ENCODE measurements around the gene AP1S3.

DNA sequence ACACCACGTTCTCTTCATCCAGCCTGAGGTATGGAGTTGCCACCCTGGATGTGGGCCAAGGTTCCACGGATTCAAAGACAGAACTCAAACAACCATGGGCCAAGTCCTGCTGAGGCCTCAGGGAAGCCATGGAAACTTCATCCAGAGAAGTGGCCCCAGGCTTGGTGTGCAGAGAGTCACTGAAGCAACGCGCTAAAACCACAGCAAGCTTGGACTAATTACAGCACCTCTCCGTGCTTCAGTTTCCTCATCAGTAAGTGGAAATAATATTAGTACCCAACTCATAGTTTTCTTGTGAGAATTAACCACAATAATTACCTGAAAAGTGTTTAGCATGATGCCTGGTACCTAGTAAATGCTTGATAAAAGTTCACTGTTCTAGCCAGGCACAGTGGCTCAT, 19.2 kb upstream of the AP1S3 start:
- TF ChIP-seq, protein P1, sequence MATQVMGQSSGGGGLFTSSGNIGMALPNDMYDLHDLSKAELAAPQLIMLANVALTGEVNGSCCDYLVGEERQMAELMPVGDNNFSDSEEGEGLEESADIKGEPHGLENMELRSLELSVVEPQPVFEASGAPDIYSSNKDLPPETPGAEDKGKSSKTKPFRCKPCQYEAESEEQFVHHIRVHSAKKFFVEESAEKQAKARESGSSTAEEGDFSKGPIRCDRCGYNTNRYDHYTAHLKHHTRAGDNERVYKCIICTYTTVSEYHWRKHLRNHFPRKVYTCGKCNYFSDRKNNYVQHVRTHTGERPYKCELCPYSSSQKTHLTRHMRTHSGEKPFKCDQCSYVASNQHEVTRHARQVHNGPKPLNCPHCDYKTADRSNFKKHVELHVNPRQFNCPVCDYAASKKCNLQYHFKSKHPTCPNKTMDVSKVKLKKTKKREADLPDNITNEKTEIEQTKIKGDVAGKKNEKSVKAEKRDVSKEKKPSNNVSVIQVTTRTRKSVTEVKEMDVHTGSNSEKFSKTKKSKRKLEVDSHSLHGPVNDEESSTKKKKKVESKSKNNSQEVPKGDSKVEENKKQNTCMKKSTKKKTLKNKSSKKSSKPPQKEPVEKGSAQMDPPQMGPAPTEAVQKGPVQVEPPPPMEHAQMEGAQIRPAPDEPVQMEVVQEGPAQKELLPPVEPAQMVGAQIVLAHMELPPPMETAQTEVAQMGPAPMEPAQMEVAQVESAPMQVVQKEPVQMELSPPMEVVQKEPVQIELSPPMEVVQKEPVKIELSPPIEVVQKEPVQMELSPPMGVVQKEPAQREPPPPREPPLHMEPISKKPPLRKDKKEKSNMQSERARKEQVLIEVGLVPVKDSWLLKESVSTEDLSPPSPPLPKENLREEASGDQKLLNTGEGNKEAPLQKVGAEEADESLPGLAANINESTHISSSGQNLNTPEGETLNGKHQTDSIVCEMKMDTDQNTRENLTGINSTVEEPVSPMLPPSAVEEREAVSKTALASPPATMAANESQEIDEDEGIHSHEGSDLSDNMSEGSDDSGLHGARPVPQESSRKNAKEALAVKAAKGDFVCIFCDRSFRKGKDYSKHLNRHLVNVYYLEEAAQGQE (IDR thresholded peaks at IDR 0.05; ENCODE audit: low read depth) = no peak
- TF ChIP-seq POLR2AphosphoS5 (IDR thresholded peaks at IDR 0.05; ENCODE audit: low read depth, low read length) = no peak
- TF ChIP-seq, protein P2, sequence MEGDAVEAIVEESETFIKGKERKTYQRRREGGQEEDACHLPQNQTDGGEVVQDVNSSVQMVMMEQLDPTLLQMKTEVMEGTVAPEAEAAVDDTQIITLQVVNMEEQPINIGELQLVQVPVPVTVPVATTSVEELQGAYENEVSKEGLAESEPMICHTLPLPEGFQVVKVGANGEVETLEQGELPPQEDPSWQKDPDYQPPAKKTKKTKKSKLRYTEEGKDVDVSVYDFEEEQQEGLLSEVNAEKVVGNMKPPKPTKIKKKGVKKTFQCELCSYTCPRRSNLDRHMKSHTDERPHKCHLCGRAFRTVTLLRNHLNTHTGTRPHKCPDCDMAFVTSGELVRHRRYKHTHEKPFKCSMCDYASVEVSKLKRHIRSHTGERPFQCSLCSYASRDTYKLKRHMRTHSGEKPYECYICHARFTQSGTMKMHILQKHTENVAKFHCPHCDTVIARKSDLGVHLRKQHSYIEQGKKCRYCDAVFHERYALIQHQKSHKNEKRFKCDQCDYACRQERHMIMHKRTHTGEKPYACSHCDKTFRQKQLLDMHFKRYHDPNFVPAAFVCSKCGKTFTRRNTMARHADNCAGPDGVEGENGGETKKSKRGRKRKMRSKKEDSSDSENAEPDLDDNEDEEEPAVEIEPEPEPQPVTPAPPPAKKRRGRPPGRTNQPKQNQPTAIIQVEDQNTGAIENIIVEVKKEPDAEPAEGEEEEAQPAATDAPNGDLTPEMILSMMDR (IDR thresholded peaks at IDR 0.05 in 2 of 3, conservative IDR thresholded peaks at IDR 0.05 in 1 of 3; ENCODE audit: borderline replicate concordance in 1 of 3, insufficient read depth in 1 of 3, low read depth in 2 of 3, low read length in 2 of 3) = no peak
- TF ChIP-seq EZH2phosphoT487 (IDR thresholded peaks at IDR 0.05; ENCODE audit: borderline replicate concordance) = no peak
- TF ChIP-seq YY1 (IDR thresholded peaks at IDR 0.05; ENCODE audit: extremely low read depth, insufficient replicate concordance, low read depth, low read length) = no peak
- no peak for TF ChIP-seq EZH2 (IDR thresholded peaks at IDR 0.05)
